GM12878 (cell line): ENCODE results near the gene WRAP73. TPM values are rescaled to one million over a fixed set of nuclear protein-coding genes. Genes with fewer than 3 reads are reported as not detected.

Source experiments
- ATAC-seq: fragments of 200-7000 bp; cut with Tn5 transposase; 3 replicates; pipeline ENCODE4 v1.9.1; 2020; ENCODE audit warnings: mild to moderate bottlenecking, moderate library complexity
- BruUV-seq: library from RNA; stranded (reverse); fragments of 400-500 nt; replicated peaks from 2 replicates; lab custom pipeline; 2021; lab: Mats Ljungman, UMichigan
- CTCF ChIA-PET: fragments of 300-600 bp; sonication (Branson Sonifier 250); formaldehyde crosslinking; extraction: SDS; loops from one replicate; lab custom pipeline; 2021; ENCODE audit warnings: inconsistent platforms; lab: Yijun Ruan, JAX
- POLR2A ChIA-PET: fragments of 350-600 bp; formaldehyde crosslinking; extraction: SDS; loops from one replicate; lab custom pipeline; 2021; ENCODE audit warnings: inconsistent platforms; lab: Charles Lee
- RAD21 ChIA-PET: fragments of 300-600 bp; sonication (Branson Sonifier 250); formaldehyde crosslinking; loops from one replicate; lab custom pipeline; 2023; ENCODE audit warnings: antibody characterized with exemption; ENCODE audit not compliant: unreplicated experiment; lab: Charles Lee
- SMC1A ChIA-PET: fragments of 300-600 bp; sonication (Branson Sonifier 250); formaldehyde crosslinking; loops from one replicate; lab custom pipeline; 2023; ENCODE audit not compliant: unreplicated experiment, uncharacterized antibody; lab: Charles Lee
- DNase-seq: peaks from one replicate; pipeline ENCODE4 v3.0.0-alpha.2; 2011; ENCODE audit warnings: low read depth, low spot score
- FAIRE-seq: peaks from 3 replicates; lab custom pipeline; 2011; peaks lifted over from hg19 to GRCh38; lab: Jason Lieb, UNC
- H2AFZ ChIP-seq: 2 replicates; pipeline ENCODE4 v1.6.0; 2011; ENCODE audit warnings: low read depth, low read length, control low read depth; ENCODE audit not compliant: control insufficient read depth
- H3K27ac ChIP-seq: 2 replicates; pipeline ENCODE4 v1.5.1; 2011; ENCODE audit warnings: control low read depth; ENCODE audit not compliant: control insufficient read depth, insufficient read depth
- H3K27me3 ChIP-seq, 2 experiments: replicated peaks in 1 of 2; 2 replicates each; pipeline versions ENCODE4 v1.6.0 to v1.6.1; 2011; ENCODE audit warnings: low read length in 1 of 2; ENCODE audit not compliant: control insufficient read depth in 2 of 2, insufficient read depth in 2 of 2
- H3K36me3 ChIP-seq, 2 experiments: 2 replicates each; pipeline ENCODE4 v1.5.1; 2011; ENCODE audit warnings: low read length in 1 of 2; ENCODE audit not compliant: control insufficient read depth in 2 of 2, insufficient read depth in 2 of 2
- H3K4me1 ChIP-seq: 2 replicates; pipeline ENCODE4 v1.6.1; 2011; ENCODE audit warnings: mild to moderate bottlenecking, low read length, moderate library complexity, mixed read lengths; ENCODE audit not compliant: control insufficient read depth, insufficient read depth
- H3K4me2 ChIP-seq: 2 replicates; pipeline ENCODE4 v1.6.0; 2011; ENCODE audit warnings: control low read depth; ENCODE audit not compliant: control insufficient read depth, insufficient read depth
- H3K4me3 ChIP-seq: fragments of 200-600 bp; sonication (generic); 2 replicates; pipeline ENCODE4 v1.5.1; 2016
- H3K79me2 ChIP-seq: 2 replicates; pipeline ENCODE4 v1.6.0; 2011; ENCODE audit warnings: low read length; ENCODE audit not compliant: control insufficient read depth, insufficient read depth
- H3K9ac ChIP-seq: 2 replicates; pipeline ENCODE4 v1.8.0; 2011; ENCODE audit warnings: low read length, control low read depth, mixed read lengths; ENCODE audit not compliant: control insufficient read depth, insufficient read depth
- H3K9me3 ChIP-seq: replicated peaks from 3 replicates; pipeline ENCODE4 v1.5.1; 2011; ENCODE audit warnings: mild to moderate bottlenecking, low read length; ENCODE audit not compliant: control insufficient read depth, insufficient read depth
- H4K20me1 ChIP-seq: 2 replicates; pipeline ENCODE4 v1.6.0; 2011; ENCODE audit not compliant: control insufficient read depth, insufficient read depth
- BMI1 ChIP-seq: fragments of 450-650 bp; IDR thresholded peaks from 2 replicates; pipeline ENCODE4 v1.6.1; 2016; ENCODE audit warnings: mild to moderate bottlenecking, moderate library complexity, borderline replicate concordance
- DPF2 ChIP-seq: fragments of 450-650 bp; IDR thresholded peaks from 2 replicates; pipeline ENCODE4 v1.6.1; 2017; ENCODE audit warnings: mild to moderate bottlenecking
- HDAC2 ChIP-seq: fragments of 200-600 bp; sonication (generic); IDR thresholded peaks from 2 replicates; pipeline ENCODE4 v1.6.1; 2017
- KLF5 ChIP-seq: fragments of 450-650 bp; IDR thresholded peaks from 2 replicates; pipeline ENCODE4 v1.6.1; 2014; ENCODE audit warnings: mild to moderate bottlenecking; ENCODE audit not compliant: partially characterized antibody
- MEF2B ChIP-seq: fragments of 450-650 bp; IDR thresholded peaks from 2 replicates; pipeline ENCODE4 v1.6.1; 2018; ENCODE audit warnings: mild to moderate bottlenecking, moderate library complexity; ENCODE audit not compliant: partially characterized antibody, poor library complexity, severe bottlenecking
- PML ChIP-seq: IDR thresholded peaks from 2 replicates; pipeline ENCODE4 v1.6.1; 2012; ENCODE audit warnings: low read length, inconsistent platforms
- WGBS: methylation state at CpG from one replicate; pipeline ENCODE4 v1.1.6; 2016; ENCODE audit warnings: low lambda C conversion rate; ENCODE audit not compliant: insufficient replicate concordance, insufficient coverage; ENCODE audit errors: missing lambda C conversion rate; 5-methylcytosine and 5-hydroxymethylcytosine counted together
- in situ Hi-C: fragments of 300-500 bp; cut with MboI; formaldehyde crosslinking; loops from 9 replicates; pipeline ENCODE4 v1.14.3; 2018; ENCODE audit warnings: mixed read lengths
- intact Hi-C: fragments of 100-400 bp; cut with micrococcal nuclease; formaldehyde crosslinking; loops from one replicate; pipeline ENCODE4 v1.14.2; 2022; ENCODE audit not compliant: unreplicated experiment
- polyA plus RNA-seq, 11 experiments: library from polyadenylated mRNA; depleted of rRNA in 4 of 11; unstranded in 6 of 11; stranded (reverse) in 5 of 11; fragments of >200 nt; fragmentation: Nextera tagmentation in 4 of 11; fragmentation: Illumina TruSeq in 1 of 11; extraction: Ambion mirVana in 4 of 11; extraction: Trizol in 1 of 11; gene quantifications; 1 replicate in 1 of 11; 2 replicates in 10 of 11; pipeline versions ENCODE4 v1.2.1 to v1.2.3, GENCODE V29; 2011 to 2016; ENCODE audit warnings: inconsistent platforms in 2 of 11, missing spikeins in 2 of 11, low read depth in 1 of 11
- total RNA-seq, 4 experiments: library from RNA; depleted of rRNA in 3 of 4; stranded (reverse); fragments of >200 nt in 3 of 4; fragmentation: Illumina TruSeq in 1 of 4; extraction: Trizol in 1 of 4; gene quantifications; 2 replicates each; pipeline versions ENCODE4 v1.2.1 to v1.2.3, GENCODE V29; 2013 to 2021
- TF ChIP-seq, protein P1 (sequence below): fragments of 450-650 bp; IDR thresholded peaks from 2 replicates; pipeline ENCODE4 v1.6.1; 2017; ENCODE audit warnings: mild to moderate bottlenecking, moderate library complexity
- TF ChIP-seq, protein P2 (sequence below): fragments of 450-650 bp; IDR thresholded peaks from 2 replicates; pipeline ENCODE4 v1.6.1; 2017; ENCODE audit warnings: low read depth, mild to moderate bottlenecking, moderate library complexity

WRAP73 gene
- total and polyA plus RNA-seq, 10 of the 15 experiments (the other 5 are each of a cell fraction or from before 2014, with no cell fraction given), result 3.2 to 65.8 (median 48.0) TPM

DNA sequence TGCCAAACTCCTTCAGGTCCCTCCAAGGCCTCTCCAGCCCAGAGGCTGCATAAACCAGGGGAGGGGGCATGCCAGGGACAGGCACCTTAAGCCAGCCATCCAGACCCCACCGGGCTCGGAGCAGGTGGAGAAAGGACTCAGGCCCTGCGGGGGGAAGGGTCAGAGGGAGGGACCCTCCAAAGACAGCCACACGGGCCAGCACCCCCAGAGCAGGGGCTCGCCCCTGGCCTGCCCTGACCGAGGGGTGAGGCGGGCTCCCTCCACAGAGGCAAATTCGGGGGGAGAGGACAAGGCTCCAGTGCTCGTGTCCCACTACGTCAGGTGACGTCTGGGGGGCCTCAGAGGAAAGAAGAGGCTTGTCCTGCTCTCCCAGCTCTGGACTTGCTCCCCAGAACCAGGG, 46.7 kb downstream of the WRAP73 start (continued):
- TF ChIP-seq PML, result no peak
- TF ChIP-seq BMI1, result no peak
- no peak for TF ChIP-seq MEF2B

DNA sequence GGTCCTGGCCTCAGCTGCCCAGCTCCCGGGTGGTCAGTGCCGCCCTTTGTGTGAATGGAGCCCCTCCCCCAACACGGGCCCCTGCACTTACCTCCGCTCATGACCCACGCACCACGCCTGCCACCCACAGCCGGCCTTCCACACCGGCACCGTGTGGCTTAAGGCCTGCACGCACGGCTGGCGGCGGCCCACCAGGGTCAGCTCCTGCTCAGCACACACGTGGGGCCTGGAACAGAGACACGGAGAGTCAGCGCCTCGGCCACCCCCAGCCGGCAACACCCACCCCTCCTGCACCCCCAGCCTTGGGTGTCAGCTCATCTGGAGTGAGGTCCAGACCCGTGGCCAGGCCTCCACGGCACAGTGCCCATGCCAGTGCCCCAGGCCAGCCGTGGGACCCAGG, 47.5 kb downstream of the WRAP73 start:
- Histone ChIP-seq H3K4me1 (0 out of 2 replicates have a peak, but pooled peaks cover 4% of the 10 kb centered on the region), H3K9me3 (no peaks in the 10 kb centered on the region), H3K9ac (no peak overlapping the region), H3K27me3 (no peaks in the 10 kb centered on the region; a peak in 1 of 4 replicates), H3K4me2 (no peak overlapping the region), H3K27ac (no peak overlapping the region), H2AFZ (no peak overlapping the region), H3K79me2 (no peaks in the 10 kb centered on the region), H3K4me3 (no peak overlapping the region), H4K20me1 (no peaks in the 10 kb centered on the region), H3K36me3 (no peaks in the 10 kb centered on the region)
- FAIRE-seq, result no peak
- BruUV-seq, result no TSS peak
- TF ChIP-seq, protein P1, sequence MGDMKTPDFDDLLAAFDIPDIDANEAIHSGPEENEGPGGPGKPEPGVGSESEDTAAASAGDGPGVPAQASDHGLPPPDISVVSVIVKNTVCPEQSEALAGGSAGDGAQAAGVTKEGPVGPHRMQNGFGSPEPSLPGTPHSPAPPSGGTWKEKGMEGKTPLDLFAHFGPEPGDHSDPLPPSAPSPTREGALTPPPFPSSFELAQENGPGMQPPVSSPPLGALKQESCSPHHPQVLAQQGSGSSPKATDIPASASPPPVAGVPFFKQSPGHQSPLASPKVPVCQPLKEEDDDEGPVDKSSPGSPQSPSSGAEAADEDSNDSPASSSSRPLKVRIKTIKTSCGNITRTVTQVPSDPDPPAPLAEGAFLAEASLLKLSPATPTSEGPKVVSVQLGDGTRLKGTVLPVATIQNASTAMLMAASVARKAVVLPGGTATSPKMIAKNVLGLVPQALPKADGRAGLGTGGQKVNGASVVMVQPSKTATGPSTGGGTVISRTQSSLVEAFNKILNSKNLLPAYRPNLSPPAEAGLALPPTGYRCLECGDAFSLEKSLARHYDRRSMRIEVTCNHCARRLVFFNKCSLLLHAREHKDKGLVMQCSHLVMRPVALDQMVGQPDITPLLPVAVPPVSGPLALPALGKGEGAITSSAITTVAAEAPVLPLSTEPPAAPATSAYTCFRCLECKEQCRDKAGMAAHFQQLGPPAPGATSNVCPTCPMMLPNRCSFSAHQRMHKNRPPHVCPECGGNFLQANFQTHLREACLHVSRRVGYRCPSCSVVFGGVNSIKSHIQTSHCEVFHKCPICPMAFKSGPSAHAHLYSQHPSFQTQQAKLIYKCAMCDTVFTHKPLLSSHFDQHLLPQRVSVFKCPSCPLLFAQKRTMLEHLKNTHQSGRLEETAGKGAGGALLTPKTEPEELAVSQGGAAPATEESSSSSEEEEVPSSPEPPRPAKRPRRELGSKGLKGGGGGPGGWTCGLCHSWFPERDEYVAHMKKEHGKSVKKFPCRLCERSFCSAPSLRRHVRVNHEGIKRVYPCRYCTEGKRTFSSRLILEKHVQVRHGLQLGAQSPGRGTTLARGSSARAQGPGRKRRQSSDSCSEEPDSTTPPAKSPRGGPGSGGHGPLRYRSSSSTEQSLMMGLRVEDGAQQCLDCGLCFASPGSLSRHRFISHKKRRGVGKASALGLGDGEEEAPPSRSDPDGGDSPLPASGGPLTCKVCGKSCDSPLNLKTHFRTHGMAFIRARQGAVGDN, result no peak
- TF ChIP-seq, protein P2, sequence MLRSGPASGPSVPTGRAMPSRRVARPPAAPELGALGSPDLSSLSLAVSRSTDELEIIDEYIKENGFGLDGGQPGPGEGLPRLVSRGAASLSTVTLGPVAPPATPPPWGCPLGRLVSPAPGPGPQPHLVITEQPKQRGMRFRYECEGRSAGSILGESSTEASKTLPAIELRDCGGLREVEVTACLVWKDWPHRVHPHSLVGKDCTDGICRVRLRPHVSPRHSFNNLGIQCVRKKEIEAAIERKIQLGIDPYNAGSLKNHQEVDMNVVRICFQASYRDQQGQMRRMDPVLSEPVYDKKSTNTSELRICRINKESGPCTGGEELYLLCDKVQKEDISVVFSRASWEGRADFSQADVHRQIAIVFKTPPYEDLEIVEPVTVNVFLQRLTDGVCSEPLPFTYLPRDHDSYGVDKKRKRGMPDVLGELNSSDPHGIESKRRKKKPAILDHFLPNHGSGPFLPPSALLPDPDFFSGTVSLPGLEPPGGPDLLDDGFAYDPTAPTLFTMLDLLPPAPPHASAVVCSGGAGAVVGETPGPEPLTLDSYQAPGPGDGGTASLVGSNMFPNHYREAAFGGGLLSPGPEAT, result no peak
- TF ChIP-seq DPF2 (no peak), HDAC2 (no peak), KLF5 (no peak)
- ChIA-PET RAD21 (no interaction called here), POLR2A (no interaction called here), SMC1A (no interaction called here), CTCF (no interaction called here)
- no peak for ATAC-seq
- no peak for DNase-seq
- intact Hi-C loops (no loop called here), in situ Hi-C loops (no loop called here)
- WGBS, result 47% methylated on average over 21 of the region's 21 CpGs
